M059J (cell line): ENCODE data around the gene GCGR. TPM values are rescaled to one million over a fixed set of nuclear protein-coding genes. Genes with fewer than 3 reads are reported as not detected.

Experiments
- DNase-seq: peaks from one replicate; pipeline ENCODE4 v3.0.0-alpha.2; 2012; ENCODE audit warnings: low read depth
- total RNA-seq: library from RNA; depleted of rRNA; stranded (reverse); fragments of >200 nt; shearing (Covaris generic); gene quantifications from 2 replicates; pipeline ENCODE4 v1.2.3, GENCODE V29; 2014; rRNA removed

The GCGR gene
- total RNA-seq, result not detected in 2 replicates

DNA sequence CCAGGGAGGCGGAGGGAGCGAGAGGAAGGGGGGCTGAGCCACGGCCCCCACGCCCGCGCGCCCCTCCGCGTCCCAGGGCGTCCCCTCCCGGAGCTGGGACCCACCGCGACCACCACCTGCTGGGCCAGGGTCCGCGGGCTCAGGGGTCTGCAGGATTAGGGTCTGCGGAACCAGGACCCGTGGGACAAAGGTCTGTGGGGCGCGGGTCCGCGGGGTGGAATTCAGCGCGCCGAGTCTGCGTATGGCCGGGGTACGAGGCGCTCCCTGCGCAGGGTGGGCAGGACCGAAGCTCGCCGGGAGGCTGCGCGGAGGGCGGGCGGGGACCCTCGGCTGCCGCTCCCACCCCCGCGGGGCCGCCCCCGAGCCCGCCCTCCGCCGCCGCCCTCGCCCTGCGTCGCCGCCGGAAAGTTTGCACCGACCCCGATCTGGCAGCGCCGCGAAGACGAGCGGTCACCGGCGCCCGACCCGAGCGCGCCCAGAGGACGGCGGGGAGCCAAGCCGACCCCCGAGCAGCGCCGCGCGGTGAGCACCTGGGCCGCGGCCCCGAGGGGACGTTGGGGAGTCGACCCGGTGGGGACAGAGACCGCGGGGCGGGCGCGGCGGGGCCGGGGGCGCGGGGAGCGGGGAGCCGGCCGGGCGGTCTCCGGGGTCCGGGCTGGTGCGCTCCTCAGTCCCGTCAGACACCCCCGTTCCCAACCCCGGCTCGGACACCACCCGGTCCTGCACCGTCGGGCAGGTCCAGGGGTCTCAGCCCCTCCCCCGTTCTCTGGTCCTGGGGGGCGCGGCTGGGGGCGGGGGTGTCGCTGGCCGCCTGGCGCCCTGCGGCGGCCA lies at the start of gene GCGR:
TSS of gene GCGR (plus strand) at position 423 of the 831 bp plus-strand sequence. CDS start 4,869 bp downstream, outside the sequence.
- DNase-seq, result no peak

DNA sequence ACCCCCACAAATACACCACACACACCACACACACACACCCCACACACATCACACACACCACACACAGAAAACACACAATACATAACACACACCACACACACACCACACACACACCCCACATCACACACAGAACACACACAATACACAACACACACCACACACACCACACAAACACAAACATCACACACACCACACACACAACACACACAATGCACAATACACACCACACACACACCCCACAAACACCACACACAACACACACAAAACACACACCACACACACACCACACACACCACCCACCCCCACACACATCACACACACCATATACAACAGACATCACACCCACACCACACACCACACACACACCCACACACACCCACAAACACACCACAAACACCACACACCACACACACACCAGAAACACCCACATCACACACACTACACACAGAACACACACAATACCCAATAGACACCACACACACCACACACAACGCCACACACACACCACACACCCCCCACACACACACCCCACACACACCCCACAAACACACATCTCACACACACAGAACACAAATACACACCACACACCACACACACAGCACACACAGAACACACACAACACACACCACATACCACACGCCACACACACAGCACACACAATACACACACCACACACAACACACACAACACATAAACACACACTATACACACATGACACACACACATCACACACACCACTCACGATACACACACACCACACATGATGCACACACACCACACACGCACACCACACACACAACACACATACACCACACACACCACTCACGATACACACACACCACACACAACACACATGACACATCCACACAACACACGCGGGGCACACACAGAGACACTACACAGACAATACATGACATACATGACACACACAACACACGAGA lies 11.0 kb upstream of the GCGR start:
- DNase-seq, result no peak

DNA sequence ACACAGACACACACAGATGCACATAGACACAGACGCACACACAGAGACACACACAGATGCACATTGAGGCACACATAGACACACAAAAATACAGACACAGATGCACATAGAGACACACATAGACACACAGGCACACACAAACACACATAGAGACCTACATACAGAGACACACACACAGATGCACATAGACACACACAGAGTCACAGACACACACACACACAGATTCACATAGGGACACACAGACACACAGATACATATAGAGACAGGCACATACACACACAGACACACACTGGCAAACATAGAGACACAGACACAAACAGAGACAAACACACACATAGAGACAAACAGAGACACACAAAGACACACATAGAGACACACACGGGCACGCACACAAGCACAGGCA lies 9.9 kb upstream of the GCGR start:
- DNase-seq, result no peak

DNA sequence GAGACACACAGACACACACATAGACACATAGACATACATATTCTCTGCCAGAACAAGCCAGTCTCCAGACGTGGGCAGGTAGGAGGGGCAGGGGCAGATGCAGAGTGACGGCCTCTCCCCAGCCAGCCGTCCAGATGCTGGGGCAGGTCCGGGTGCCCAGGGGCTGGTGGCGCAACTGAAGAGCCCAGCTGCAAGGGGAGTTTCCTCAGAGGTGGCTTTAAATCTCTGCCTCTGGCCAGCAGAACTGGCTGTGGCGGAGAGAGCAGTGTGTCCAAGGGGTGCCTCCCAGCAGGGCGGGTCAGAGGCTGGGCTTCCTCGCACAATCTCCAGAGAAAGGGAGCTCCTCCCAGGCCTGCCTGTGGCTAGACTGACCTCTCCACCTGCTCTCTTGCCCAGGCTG lies 9.4 kb upstream of the GCGR start:
- DNase-seq, result no peak

DNA sequence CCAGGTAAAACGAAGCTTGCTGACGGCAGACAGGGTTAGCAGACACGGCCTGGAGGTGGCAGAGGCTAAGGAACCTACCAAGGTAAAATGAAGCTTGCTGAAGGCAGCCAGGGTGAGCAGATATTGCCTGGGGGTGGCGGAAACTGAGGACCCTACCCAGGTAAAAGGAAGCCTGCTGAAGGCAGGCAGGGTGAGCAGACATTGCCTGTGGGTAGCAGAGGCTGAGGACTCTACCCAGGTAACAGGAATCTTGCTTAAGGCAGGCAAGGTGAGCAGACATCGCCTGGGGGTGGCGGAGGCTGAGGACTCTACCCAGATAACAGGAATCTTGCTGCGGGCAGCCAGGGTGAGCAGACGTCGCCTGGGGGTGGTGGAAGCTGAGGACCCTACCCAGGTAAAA lies 2.6 kb upstream of the GCGR start:
- no peak for DNase-seq

DNA sequence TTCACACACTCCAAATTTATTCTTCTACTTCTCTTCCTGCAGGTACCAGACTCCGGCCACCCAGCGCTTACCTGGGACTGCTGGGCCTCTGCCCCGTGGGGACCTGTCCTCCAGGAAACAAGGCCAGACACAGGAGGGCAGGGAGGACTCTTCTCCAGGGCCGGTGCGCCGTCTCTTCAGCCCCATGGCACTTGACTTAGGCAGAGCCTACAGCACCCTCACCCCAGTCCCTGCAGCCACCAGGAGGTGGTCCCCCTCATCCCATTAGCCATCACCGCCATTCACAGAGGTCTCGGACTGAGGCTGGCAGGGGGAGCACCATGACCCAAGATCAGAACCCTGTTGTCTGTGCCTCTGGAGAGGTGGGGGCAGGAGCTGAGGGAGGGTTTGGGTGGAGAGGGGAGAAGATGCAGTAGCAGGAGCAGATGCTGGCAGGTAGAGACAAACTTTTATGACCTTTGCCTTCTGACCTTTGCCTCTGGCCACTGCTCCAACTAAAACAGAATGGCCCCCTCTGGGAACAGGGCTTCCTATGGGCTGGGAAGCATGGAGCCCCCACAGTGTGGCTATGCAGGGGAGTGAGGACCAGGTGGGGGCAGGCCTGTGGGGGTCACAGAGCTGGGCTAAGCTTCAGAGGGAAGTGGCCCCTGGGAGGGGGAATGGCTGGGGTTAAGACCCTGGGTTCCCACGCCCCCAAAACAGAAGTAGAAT lies 1.7 kb upstream of the GCGR start:
- DNase-seq, result no peak

DNA sequence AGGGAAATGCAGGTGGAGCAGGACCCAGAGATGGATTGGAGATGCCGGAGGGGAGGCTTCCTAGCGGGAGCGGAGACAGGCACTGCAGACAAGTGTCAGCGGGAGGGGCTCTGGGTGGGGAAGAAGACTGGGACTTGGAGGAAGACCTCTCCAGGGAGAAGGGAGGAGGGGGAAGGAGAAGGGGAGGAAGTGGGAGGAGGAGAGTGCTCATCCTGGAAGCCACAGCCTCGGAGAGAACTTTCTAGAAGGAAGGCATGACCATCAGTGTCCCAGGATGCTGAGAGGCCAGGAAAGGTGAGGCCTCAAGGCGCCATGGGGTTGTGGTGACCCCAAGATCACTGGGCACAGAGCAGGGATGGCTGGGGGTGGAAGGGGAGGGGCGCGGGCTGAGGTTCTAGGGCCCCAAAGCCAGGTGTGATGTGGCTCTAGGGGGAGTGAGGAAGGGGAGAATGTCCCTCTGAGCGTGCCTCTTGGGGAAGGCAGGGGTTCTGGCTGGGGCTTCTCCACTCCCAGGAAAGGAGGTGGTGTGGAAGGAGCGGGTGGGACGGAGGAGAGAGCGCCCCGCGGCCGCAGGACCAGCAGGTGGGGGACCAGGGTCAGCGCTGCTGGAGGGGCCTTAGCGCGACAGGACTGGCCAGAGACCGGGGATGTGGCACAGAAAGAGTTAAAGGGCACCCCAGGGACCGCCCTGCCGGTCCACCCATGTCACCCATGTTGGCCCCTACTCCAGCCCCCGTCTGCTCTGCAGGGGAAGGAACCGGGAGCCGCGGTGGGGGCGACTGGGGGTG lies 900 bp upstream of the GCGR start:
- no peak for DNase-seq

DNA sequence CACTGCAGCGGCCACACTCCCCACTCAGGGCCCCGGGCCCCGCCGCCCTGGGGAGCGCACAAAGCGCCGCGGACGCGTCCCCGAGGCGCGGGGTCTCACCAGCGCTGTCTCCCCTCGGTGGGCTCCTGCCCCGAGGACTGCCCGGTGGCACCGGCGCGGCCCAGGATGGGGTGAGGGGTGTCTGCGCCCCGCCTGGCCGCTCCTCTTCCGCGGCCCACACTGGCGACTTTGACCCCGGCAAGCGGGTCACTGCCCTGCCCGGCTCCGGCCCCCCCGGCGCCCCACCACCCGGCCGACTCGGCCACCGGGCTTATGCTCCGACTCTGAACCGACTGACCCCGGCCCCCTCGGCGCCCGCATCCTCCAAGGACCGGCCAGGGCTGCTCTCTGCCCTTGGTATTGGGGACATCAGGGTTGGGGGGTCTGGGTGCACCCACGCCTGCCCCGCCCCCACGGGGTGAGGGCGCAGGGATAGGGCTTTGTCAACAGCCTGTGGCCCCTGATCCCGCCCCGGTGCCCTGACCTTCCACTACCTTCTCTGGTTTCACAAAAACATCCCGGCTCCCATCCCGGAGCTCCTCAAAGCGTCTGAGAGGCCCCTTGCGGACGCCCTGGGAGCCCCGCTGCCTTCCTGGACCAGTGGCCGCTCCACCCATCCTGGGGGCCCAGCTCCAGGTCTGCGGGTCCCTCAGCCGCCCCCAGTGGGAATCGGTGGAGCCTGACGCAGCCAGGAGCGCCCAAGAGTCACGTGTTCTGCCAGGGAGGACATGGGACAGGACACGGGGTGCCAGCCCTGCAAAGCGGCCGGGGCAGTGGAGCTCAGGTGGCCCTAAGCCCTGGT lies 829 bp downstream of the GCGR start:
- DNase-seq, result no peak

DNA sequence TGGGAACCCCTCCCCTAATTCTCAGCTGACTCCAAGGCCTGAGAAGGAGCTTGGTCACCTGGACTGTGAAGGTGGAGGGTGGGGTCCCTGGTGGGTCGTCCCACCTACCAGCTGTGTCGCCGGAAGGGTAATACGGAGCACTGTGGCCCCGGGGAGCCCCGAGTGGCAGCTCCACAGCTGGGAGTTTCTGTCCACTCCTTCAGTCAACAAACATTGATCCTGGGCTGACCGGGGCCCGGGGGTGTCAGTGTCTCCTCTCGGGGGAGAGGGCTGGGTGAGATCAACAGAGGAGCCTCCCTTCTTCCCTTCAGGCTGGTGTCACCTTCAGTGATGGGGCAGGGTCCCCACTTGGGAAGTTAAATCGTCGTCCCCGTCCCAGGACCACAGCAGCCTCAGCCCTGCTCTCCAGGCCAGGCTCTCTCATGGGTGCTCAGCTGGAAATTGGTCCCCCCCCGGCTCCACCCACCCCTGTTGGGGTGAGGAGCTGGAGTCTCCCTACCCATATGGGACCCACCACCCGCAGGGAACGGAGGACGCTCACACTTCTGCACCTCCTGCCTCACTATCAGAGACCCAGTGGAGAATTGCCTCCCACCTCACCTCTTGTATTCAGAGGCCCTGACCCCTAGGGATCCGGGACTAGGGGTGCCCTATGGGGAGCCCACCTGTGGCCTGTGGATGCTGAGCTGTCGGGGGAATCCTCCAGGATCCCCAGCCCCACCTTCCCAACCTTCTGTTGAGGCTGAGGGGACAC lies 1.9 kb downstream of the GCGR start:
- DNase-seq, result no peak

DNA sequence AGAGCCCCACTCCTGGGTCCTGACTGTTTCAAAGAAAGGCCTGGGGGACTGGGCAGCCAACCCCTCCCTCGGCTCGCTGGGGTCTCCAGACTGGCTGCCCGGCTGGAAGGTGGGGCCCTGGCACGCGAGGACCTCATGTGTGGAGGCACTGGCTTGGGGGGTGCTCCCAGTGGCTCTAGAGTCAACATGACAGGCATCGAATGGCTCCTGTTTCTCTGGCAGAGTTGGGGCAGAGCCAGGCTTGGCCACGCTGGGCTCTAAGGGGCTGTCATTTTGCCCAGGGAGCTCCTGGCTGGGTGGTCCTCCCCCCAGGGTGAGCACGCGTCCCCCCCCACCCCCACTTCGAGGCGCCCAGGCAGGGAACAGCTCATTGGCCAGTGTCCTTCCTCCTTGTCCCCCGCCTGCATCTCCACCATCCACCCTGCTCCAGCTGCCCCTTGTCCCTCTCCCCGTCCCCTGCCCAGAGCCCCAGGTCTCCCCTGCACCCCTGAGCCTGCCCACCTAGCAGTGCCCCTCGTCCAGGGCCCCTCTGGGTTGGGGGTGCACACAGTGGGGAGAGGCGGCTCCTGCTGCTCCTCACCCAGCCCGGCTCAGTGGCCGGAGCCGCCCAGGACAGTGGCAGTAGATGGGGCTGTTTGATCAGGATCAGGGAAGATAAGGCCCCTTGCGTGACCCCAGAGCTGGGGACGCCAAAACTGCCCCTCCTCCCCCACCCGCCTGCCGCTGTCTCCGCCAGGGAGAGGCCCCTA lies 2.7 kb downstream of the GCGR start:
- no peak for DNase-seq

DNA sequence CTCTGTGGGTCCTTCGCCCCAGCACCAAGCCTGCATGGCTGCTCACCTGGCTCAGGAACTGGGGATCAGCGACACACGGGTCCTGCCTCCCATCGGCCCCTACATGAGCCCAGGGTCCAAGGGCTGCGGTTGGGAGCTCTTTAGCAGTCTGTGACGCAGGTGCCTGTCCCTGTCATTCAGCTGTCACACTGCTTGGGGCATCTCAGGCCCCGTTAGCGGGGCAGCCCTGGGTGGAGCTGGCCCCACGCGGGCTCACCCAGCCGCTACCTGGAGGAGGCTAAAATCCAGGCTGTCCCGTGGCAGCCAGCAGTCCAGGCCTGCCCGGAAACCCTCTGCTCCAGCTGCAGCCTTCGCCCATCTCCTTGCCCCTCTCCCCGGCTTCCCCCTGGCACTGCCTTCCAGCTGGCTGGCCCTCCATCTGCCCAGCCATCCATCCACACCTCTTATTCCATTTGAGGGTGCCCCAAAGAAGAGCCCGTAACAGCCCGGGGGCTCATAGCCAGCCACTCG lies 3.3 kb downstream of the GCGR start:
- no peak for DNase-seq

DNA sequence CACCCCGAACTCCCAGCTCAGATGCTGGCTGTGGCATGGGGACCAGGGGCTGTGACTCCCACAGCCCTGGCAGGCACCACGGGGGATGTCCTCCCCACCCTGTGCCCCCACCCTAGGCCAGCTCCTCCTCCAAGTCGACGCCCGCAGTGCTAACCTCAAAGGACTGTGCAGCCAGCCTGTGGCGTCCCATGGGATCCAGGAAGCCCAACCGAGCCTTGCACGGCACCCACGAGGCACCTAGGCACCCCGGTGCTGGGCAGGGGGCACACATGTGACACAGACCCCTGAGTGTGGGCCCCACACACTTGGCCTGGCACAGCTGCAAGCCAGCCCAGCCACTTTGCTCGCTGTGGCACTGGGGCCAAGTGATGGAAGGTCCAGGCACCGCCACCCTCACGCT lies 3.9 kb downstream of the GCGR start:
- DNase-seq, result no peak

DNA sequence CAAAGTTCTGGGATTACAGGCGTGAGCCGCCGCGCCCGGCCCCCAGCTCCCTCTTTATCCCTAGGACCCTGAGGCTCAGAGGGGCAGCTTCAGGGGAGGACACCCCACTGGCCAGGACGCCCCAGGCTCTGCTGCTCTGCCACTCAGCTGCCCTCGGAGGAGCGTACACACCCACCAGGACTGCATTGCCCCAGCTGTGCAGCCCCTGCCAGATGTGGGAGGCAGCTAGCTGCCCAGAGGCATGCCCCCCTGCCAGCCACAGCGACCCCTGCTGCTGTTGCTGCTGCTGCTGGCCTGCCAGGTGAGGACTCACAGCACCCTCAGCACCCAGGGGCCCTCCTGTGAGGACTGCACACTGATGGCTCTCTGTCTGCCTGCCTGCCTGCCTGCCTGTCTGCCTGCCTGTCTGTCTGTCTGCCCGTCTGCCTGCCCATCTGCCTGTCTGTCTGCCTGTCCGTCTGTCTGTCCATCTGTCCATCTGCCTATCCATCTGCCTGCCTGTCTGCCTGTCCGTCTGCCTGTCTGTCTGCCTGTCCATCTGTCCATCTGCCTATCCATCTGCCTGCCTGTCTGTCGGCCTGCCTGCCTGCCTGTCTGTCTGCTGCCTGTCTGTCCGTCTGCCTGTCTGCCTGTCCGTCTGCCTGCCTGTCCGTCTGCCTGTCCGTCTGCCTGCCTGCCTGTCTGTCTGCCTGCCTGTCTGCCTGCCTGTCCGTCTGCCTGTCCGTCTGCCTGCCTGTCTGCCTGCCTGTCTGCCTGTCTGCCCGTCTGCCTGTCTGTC lies 5.0 kb downstream of the GCGR start:
- DNase-seq, result no peak

DNA sequence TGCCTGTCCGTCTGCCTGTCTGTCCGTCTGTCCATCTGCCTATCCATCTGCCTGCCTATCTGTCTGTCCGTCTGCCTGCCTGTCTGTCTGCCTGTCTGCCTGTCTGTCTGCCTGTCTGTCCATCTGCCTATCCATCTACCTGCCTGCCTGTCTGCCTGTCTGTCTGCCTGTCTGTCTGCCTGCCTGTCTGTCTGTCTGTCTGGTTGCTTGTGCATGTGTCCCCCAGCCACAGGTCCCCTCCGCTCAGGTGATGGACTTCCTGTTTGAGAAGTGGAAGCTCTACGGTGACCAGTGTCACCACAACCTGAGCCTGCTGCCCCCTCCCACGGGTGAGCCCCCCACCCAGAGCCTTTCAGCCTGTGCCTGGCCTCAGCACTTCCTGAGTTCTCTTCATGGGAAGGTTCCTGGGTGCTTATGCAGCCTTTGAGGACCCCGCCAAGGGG lies 5.6 kb downstream of the GCGR start:
- no peak for DNase-seq

DNA sequence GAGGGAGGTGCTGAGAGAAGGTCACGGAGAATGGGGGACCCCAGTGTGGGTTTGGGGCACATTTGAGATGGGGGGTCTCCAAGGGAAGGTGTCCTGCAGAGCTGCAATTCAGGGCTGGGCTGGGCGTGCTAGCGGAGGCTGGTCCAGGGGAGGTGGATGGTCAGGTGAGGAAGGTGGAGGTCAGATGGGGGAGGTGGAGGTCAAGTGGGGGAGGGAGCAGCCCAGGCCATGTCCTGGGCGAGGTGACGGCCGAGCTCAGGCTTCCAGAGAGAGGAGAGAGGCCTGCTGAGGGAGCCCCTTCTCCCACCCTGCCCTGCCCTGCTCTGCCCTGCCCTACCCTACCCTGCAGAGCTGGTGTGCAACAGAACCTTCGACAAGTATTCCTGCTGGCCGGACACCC lies 6.5 kb downstream of the GCGR start:
- DNase-seq, result no peak

DNA sequence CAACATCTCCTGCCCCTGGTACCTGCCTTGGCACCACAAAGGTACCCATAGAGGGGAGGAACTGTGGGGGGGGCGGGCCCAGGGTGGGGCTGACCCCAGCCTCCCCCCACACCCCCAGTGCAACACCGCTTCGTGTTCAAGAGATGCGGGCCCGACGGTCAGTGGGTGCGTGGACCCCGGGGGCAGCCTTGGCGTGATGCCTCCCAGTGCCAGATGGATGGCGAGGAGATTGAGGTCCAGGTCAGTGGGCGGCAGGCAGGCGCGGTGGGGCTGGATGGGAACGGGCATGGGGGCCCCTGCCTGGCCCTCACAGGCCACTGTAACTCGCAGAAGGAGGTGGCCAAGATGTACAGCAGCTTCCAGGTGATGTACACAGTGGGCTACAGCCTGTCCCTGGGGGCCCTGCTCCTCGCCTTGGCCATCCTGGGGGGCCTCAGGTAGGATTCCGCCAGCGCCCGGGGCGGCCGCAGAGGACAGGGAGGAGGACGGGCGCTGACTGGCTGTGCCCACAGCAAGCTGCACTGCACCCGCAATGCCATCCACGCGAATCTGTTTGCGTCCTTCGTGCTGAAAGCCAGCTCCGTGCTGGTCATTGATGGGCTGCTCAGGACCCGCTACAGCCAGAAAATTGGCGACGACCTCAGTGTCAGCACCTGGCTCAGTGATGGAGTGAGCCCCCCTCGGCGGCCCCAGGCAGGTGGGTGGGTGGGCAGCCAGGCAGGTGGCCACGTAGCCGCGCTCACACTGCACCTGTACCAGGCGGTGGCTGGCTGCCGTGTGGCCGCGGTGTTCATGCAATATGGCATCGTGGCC lies 7.1 kb downstream of the GCGR start:
- DNase-seq, result no peak
